GM12873 (cell line): ENCODE data around the gene AADACL4.

ENCODE experiments used
- TF ChIP-seq, protein P1 (sequence below): IDR thresholded peaks from 2 replicates; pipeline ENCODE4 v1.5.1; 2012; ENCODE audit warnings: low read depth, mild to moderate bottlenecking, moderate library complexity, low read length, control low read depth; ENCODE audit not compliant: insufficient read depth; ENCODE audit errors: missing control alignments

The AADACL4 gene

DNA sequence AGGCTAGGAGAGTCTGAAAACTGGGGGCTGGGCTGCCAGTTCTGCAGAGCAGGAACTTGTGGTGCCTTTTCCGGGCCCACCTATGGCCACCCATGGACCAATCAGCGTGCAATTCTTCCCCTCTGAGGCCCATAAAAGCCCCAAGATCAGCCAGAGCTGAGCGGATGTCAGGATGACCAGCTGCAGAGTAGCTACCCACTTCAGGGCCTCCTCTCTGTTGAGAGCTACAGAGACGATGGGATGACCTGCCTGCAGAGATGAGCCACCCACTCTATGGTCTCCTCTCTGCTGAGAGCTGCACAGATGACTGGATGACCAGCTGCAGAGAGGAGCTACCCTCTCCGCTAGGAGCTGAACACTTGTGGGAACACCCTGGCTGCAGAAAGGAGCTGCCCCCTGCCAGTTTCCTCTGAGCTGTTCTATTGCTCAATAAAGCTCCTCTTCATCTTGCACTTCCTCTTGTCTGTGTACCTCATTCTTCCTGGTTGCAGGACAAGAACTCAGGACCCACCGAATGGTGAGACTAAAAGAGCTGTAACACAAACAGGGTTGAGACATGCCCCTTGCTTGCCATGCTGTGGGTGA is 12.8 kb upstream of the AADACL4 start:
- TF ChIP-seq, protein P1, sequence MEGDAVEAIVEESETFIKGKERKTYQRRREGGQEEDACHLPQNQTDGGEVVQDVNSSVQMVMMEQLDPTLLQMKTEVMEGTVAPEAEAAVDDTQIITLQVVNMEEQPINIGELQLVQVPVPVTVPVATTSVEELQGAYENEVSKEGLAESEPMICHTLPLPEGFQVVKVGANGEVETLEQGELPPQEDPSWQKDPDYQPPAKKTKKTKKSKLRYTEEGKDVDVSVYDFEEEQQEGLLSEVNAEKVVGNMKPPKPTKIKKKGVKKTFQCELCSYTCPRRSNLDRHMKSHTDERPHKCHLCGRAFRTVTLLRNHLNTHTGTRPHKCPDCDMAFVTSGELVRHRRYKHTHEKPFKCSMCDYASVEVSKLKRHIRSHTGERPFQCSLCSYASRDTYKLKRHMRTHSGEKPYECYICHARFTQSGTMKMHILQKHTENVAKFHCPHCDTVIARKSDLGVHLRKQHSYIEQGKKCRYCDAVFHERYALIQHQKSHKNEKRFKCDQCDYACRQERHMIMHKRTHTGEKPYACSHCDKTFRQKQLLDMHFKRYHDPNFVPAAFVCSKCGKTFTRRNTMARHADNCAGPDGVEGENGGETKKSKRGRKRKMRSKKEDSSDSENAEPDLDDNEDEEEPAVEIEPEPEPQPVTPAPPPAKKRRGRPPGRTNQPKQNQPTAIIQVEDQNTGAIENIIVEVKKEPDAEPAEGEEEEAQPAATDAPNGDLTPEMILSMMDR: no peak

DNA sequence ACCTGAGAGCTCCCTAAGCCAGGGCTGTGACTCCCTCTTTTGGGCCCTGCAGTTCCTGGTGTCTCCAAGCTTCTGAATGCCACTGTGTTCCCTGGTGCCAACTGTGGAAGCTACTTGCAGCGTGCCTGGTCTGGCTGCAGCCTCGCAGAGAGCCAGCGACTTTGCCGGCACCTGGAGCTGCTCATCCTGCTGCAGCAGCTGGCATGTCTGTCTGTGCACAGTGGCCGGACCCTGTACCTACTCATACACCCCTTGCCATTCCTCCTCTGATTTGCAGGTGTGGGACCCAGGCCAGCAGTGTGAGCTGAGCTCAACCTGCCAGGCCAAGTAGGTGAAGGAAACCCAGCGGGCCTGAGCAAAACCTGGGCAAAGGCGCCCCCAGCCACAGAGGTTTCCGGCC is 12.3 kb upstream of the AADACL4 start:
- TF ChIP-seq, protein P1: no peak

DNA sequence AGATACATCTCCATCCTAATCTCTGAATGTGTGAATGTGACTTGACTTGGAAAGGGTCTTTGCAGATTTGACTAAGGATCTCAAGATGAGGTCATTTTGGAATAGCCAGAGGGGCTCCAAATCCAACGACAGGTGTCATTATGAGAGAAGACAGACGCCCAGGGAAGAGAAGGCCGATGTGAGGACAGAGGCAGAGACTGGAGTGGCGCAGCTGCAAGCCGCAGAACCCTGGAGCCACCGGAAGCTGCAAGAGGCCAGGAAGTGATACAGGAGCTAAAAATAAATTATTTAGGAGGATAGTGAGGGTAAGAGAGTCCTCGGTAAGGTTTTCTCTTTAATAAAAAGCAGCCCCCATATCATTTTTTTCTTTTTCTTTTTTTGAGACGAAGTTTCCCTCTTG is 9.7 kb upstream of the AADACL4 start:
- TF ChIP-seq, protein P1: no peak

DNA sequence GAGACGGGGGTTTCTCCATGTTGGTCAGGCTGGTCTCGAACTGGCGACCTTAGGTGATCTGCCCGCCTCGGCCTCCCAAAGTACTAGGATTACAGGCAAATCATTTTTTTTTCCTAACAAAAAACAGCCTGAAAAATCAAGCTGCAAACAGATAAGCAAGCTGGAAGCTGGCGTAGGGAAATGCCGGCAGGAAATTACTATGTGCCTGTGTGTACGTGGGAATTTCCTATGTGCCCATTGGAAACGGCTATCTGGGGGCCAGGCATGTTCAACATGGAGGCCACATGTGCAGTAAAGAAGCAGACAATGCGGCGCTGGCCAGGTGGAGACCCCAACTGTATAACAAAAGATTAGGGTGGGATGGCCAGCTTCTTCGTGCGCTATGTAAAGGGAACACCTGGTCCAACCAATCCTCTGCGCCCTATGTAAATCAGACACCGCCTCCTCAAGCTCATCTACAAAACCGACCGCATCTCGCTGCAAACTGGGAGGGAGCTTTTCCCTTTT is 9.1 kb upstream of the AADACL4 start:
- TF ChIP-seq, protein P1: no peak

DNA sequence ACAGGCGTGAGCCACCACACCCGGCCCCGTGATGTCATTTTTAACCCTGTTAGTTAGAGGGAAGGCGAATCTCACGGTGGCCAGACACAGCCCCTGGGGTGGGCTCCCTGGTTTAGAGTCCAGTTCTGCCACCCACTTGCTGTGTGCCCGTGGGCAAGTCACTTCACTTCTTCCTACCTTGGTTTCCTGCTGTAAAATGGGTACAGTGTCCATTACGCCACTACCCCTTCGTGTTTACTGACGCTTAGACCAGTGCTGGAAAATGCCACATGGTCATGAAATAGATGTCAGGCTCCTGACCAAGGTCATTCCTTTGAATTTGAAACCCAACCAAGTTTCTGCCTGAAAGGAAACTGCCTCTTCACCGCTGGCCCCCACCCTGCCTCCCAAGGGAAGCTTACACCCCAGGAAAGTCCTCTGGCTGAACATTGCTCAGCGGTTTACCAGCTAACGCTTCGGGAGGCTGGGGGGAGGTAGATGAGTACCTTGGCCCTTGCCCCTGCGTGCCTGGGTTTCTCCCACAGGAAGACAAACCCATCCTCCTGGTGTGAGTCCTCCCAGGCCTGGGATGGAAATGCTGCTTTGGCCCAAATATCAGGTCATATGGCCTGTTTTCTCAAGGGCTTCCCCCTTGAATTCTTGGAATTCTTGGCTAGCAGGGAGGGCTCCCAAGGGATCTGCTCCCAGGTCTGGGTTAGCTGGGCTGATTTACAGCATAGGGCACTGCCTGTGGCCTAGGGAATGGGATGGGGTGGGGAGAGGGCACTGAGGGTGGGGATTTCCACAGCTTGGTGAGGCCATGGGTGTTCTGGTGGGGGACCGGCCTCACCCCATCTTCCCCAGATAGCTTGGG is 7.6 kb upstream of the AADACL4 start:
- TF ChIP-seq, protein P1: no peak

DNA sequence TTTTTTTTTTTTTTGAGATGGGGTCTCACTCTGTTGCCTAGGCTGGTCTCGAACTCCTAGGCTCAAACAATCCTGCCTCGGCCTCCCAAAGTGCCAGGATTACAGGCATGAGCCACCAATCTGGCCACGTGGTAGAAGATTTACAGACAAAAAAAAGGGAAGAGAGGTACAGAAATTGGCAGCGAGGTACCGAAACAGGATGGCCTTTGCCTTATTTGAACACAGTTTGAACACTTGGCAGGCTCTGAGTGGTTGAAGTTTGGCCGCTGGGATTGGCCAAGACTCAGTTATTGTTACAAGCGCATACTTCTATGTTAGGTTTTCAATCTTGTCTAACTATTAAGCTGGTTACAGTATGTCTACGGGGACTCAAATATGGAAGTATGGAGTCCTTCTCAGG is 6.2 kb upstream of the AADACL4 start:
- TF ChIP-seq, protein P1: no peak

GRCh38 chr1:12640237-12640957 is 3.5 kb upstream of the AADACL4 start:
- TF ChIP-seq, protein P1: no peak
